GM12878 (cell line): ENCODE results near the gene PPDPF. TPM values are rescaled to one million over a fixed set of nuclear protein-coding genes. Genes with fewer than 3 reads are reported as not detected.

Experiments
- ATAC-seq: fragments of 200-7000 bp; cut with Tn5 transposase; 3 replicates; pipeline ENCODE4 v1.9.1; 2020; ENCODE audit warnings: mild to moderate bottlenecking, moderate library complexity
- BruUV-seq: library from RNA; stranded (reverse); fragments of 400-500 nt; replicated peaks from 2 replicates; lab custom pipeline; 2021; lab: Mats Ljungman, UMichigan
- CTCF ChIA-PET: fragments of 300-600 bp; sonication (Branson Sonifier 250); formaldehyde crosslinking; extraction: SDS; loops from one replicate; lab custom pipeline; 2021; ENCODE audit warnings: inconsistent platforms; lab: Yijun Ruan, JAX
- POLR2A ChIA-PET: fragments of 350-600 bp; formaldehyde crosslinking; extraction: SDS; loops from one replicate; lab custom pipeline; 2021; ENCODE audit warnings: inconsistent platforms; lab: Charles Lee
- RAD21 ChIA-PET: fragments of 300-600 bp; sonication (Branson Sonifier 250); formaldehyde crosslinking; loops from one replicate; lab custom pipeline; 2023; ENCODE audit warnings: antibody characterized with exemption; ENCODE audit not compliant: unreplicated experiment; lab: Charles Lee
- SMC1A ChIA-PET: fragments of 300-600 bp; sonication (Branson Sonifier 250); formaldehyde crosslinking; loops from one replicate; lab custom pipeline; 2023; ENCODE audit not compliant: unreplicated experiment, uncharacterized antibody; lab: Charles Lee
- DNase-seq: peaks from one replicate; pipeline ENCODE4 v3.0.0-alpha.2; 2011; ENCODE audit warnings: low read depth, low spot score
- FAIRE-seq: peaks from 3 replicates; lab custom pipeline; 2011; peaks lifted over from hg19 to GRCh38; lab: Jason Lieb, UNC
- H2AFZ ChIP-seq: 2 replicates; pipeline ENCODE4 v1.6.0; 2011; ENCODE audit warnings: low read depth, low read length, control low read depth; ENCODE audit not compliant: control insufficient read depth
- H3K27ac ChIP-seq: 2 replicates; pipeline ENCODE4 v1.5.1; 2011; ENCODE audit warnings: control low read depth; ENCODE audit not compliant: control insufficient read depth, insufficient read depth
- H3K27me3 ChIP-seq, 2 experiments: replicated peaks in 1 of 2; 2 replicates each; pipeline versions ENCODE4 v1.6.0 to v1.6.1; 2011; ENCODE audit warnings: low read length in 1 of 2; ENCODE audit not compliant: control insufficient read depth in 2 of 2, insufficient read depth in 2 of 2
- H3K36me3 ChIP-seq, 2 experiments: 2 replicates each; pipeline ENCODE4 v1.5.1; 2011; ENCODE audit warnings: low read length in 1 of 2; ENCODE audit not compliant: control insufficient read depth in 2 of 2, insufficient read depth in 2 of 2
- H3K4me1 ChIP-seq: 2 replicates; pipeline ENCODE4 v1.6.1; 2011; ENCODE audit warnings: mild to moderate bottlenecking, low read length, moderate library complexity, mixed read lengths; ENCODE audit not compliant: control insufficient read depth, insufficient read depth
- H3K4me2 ChIP-seq: 2 replicates; pipeline ENCODE4 v1.6.0; 2011; ENCODE audit warnings: control low read depth; ENCODE audit not compliant: control insufficient read depth, insufficient read depth
- H3K4me3 ChIP-seq: fragments of 200-600 bp; sonication (generic); 2 replicates; pipeline ENCODE4 v1.5.1; 2016
- H3K79me2 ChIP-seq: 2 replicates; pipeline ENCODE4 v1.6.0; 2011; ENCODE audit warnings: low read length; ENCODE audit not compliant: control insufficient read depth, insufficient read depth
- H3K9ac ChIP-seq: 2 replicates; pipeline ENCODE4 v1.8.0; 2011; ENCODE audit warnings: low read length, control low read depth, mixed read lengths; ENCODE audit not compliant: control insufficient read depth, insufficient read depth
- H3K9me3 ChIP-seq: replicated peaks from 3 replicates; pipeline ENCODE4 v1.5.1; 2011; ENCODE audit warnings: mild to moderate bottlenecking, low read length; ENCODE audit not compliant: control insufficient read depth, insufficient read depth
- H4K20me1 ChIP-seq: 2 replicates; pipeline ENCODE4 v1.6.0; 2011; ENCODE audit not compliant: control insufficient read depth, insufficient read depth
- KAT2A ChIP-seq: conservative IDR thresholded peaks from 2 replicates; pipeline ENCODE4 v1.6.1; 2011; ENCODE audit warnings: low read depth, low read length; ENCODE audit not compliant: control insufficient read depth
- STAT3 ChIP-seq: IDR thresholded peaks from 2 replicates; pipeline ENCODE4 v1.6.1; 2011; ENCODE audit warnings: low read depth, low read length, improper control_type of control experiment
- WGBS: methylation state at CpG from one replicate; pipeline ENCODE4 v1.1.6; 2016; ENCODE audit warnings: low lambda C conversion rate; ENCODE audit not compliant: insufficient replicate concordance, insufficient coverage; ENCODE audit errors: missing lambda C conversion rate; 5-methylcytosine and 5-hydroxymethylcytosine counted together
- in situ Hi-C: fragments of 300-500 bp; cut with MboI; formaldehyde crosslinking; loops from 9 replicates; pipeline ENCODE4 v1.14.3; 2018; ENCODE audit warnings: mixed read lengths
- intact Hi-C: fragments of 100-400 bp; cut with micrococcal nuclease; formaldehyde crosslinking; loops from one replicate; pipeline ENCODE4 v1.14.2; 2022; ENCODE audit not compliant: unreplicated experiment
- polyA plus RNA-seq, 11 experiments: library from polyadenylated mRNA; depleted of rRNA in 4 of 11; unstranded in 6 of 11; stranded (reverse) in 5 of 11; fragments of >200 nt; fragmentation: Nextera tagmentation in 4 of 11; fragmentation: Illumina TruSeq in 1 of 11; extraction: Ambion mirVana in 4 of 11; extraction: Trizol in 1 of 11; gene quantifications; 1 replicate in 1 of 11; 2 replicates in 10 of 11; pipeline versions ENCODE4 v1.2.1 to v1.2.3, GENCODE V29; 2011 to 2016; ENCODE audit warnings: inconsistent platforms in 2 of 11, missing spikeins in 2 of 11, low read depth in 1 of 11
- total RNA-seq, 4 experiments: library from RNA; depleted of rRNA in 3 of 4; stranded (reverse); fragments of >200 nt in 3 of 4; fragmentation: Illumina TruSeq in 1 of 4; extraction: Trizol in 1 of 4; gene quantifications; 2 replicates each; pipeline versions ENCODE4 v1.2.1 to v1.2.3, GENCODE V29; 2013 to 2021
- TF ChIP-seq, protein P1 (sequence below): fragments of 450-650 bp; IDR thresholded peaks from 2 replicates; pipeline ENCODE4 v1.6.1; 2016; ENCODE audit warnings: mild to moderate bottlenecking
- TF ChIP-seq, protein P2 (sequence below), 3 experiments: IDR thresholded peaks in 2 of 3; conservative IDR thresholded peaks in 1 of 3; 2 replicates each; pipeline ENCODE4 v1.5.1; 2011; ENCODE audit warnings: low read depth in 3 of 3, low read length in 3 of 3, mild to moderate bottlenecking in 3 of 3, control low read depth in 2 of 3, moderate library complexity in 2 of 3, inconsistent platforms in 1 of 3, mixed read lengths in 1 of 3; ENCODE audit not compliant: control insufficient read depth in 2 of 3, insufficient read depth in 1 of 3; ENCODE audit errors: extremely low read depth in 1 of 3
- TF ChIP-seq, protein P3 (sequence below): fragments of 450-650 bp; IDR thresholded peaks from 2 replicates; pipeline ENCODE4 v1.6.1; 2017; ENCODE audit warnings: mild to moderate bottlenecking, moderate library complexity

Gene PPDPF
- total and polyA plus RNA-seq, 10 of the 15 experiments (the other 5 are each of a cell fraction or from before 2014, with no cell fraction given) = 0.32 to 154 (median 22.8) TPM

DNA sequence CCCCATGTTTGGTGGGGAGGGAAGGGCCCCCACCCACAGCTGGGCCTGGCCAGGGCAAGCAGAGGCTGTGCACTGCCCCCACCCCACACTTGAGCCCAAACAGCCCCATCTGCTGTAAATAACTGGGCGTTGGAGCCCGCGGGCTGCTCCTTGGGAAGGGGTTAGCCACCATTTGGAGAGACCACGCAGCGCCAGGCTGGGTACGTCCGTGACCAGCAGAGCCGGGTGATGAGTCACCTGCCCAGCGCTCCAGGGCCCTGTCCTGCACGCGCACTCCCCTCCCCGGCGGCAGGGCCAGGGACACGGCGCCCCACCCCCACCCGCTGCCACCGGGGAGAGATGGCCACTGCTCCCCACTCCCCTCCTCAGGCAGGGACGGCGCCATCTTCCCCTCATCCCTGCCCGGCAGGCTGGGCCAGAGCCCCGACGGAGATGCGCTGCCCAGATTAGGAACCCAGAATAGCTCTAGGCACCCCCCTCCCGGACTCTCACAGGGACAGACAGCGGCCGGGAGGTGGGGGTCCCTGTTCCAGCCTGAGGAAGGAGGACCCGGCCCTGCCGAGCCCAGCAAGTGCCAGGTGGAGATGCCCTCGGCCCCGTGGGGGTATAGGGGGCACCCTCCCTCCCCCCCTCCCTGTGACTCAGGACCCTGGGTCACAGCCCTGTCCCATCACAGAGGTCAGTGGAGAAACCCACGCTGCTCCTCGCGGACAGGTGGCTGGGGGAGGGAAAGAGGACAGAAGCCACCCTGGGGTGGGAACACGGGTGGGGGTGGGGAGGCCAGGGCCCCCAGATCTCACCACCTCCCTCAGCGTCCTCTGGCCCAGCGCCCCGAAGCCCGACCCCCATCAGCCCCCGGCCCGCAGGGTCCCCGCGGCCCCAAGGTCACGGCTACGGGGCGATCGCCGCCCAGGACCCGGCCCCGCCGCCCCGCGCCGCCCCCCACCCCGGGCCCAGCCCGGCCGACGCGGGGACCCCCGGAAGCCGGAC is 22.3 kb upstream of the PPDPF start:
- Histone ChIP-seq H3K27ac (no peak overlapping the region), H4K20me1 (no peaks in the 10 kb centered on the region), H3K79me2 (no peaks in the 10 kb centered on the region), H3K4me1 (no peaks in the 10 kb centered on the region), H3K4me2 (no peak overlapping the region), H3K36me3 (no peaks in the 10 kb centered on the region), H3K27me3 (peaks cover 1 to 4% of the 10 kb centered on the region in 2 experiments; a peak in 3 of 4 replicates), H3K9ac (no peak overlapping the region), H2AFZ (no peak overlapping the region), H3K9me3 (no peaks in the 10 kb centered on the region), H3K4me3 (no peak overlapping the region)
- 12% methylated on average over 31 of the region's 60 CpGs for WGBS
- no peak for DNase-seq
- intact Hi-C loops = no loop called here
- TF ChIP-seq KAT2A = no peak
- TF ChIP-seq, protein P1, sequence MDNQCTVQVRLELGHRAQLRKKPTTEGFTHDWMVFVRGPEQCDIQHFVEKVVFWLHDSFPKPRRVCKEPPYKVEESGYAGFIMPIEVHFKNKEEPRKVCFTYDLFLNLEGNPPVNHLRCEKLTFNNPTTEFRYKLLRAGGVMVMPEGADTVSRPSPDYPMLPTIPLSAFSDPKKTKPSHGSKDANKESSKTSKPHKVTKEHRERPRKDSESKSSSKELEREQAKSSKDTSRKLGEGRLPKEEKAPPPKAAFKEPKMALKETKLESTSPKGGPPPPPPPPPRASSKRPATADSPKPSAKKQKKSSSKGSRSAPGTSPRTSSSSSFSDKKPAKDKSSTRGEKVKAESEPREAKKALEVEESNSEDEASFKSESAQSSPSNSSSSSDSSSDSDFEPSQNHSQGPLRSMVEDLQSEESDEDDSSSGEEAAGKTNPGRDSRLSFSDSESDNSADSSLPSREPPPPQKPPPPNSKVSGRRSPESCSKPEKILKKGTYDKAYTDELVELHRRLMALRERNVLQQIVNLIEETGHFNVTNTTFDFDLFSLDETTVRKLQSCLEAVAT = no peak
- in situ Hi-C loops = no loop called here
- no TSS peak for BruUV-seq
- SMC1A ChIA-PET = interaction anchor here (2.3 kb wide), 1 partner anchor 39 kb away, joined by 12 read pairs; the partner anchor contains the start of gene PTK6
- CTCF ChIA-PET = interaction anchor here (2.6 kb wide), 1 partner anchor 40 kb away, joined by 19 read pairs; the partner anchor contains the start of gene PTK6
- FAIRE-seq = no peak
- RAD21 ChIA-PET = no interaction called here
- no peak for ATAC-seq
- POLR2A ChIA-PET = no interaction called here

DNA sequence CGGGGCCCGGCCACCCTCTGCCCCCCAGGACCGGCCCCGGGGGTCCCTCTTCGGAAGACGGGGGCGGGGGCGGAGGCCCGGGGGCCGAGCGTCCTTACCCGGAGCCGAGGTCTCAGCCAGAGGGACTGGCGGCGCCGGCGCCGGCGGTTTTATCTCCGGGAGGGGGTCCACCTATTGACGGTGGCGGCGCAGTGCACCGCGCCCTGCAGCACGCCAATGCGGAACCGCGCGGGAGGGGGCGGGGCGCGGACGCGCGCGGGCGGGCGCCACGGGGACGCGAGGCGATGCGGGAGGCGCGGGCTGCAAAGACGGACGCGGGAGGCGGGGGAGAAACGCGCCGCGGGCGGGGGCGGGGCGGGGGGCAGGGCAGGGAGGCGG is 21.6 kb upstream of the PPDPF start, which contains the start of gene EEF1A2:
Gene EEF1A2 (minus strand): TSS at position 124 of the 378 bp plus-strand sequence. CDS start 1,320 bp downstream, outside the sequence.
- no peak within 1 kb of the TSS for H3K4me2 ChIP-seq
- no peak for ATAC-seq
- no TSS peak for BruUV-seq
- no peak within 1 kb of the TSS for H2AFZ ChIP-seq
- H3K27ac ChIP-seq = no peak within 1 kb of the TSS
- TF ChIP-seq, protein P2, sequence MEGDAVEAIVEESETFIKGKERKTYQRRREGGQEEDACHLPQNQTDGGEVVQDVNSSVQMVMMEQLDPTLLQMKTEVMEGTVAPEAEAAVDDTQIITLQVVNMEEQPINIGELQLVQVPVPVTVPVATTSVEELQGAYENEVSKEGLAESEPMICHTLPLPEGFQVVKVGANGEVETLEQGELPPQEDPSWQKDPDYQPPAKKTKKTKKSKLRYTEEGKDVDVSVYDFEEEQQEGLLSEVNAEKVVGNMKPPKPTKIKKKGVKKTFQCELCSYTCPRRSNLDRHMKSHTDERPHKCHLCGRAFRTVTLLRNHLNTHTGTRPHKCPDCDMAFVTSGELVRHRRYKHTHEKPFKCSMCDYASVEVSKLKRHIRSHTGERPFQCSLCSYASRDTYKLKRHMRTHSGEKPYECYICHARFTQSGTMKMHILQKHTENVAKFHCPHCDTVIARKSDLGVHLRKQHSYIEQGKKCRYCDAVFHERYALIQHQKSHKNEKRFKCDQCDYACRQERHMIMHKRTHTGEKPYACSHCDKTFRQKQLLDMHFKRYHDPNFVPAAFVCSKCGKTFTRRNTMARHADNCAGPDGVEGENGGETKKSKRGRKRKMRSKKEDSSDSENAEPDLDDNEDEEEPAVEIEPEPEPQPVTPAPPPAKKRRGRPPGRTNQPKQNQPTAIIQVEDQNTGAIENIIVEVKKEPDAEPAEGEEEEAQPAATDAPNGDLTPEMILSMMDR (IDR thresholded peaks at IDR 0.05 in 2 of 3, conservative IDR thresholded peaks at IDR 0.05 in 1 of 3; ENCODE audit: control insufficient read depth in 2 of 3, extremely low read depth in 1 of 3, insufficient read depth in 1 of 3, low read depth in 3 of 3, low read length in 3 of 3) = peak in 1 of 3 experiments; percentile 6; a peak in 1 of 6 replicates
- TF ChIP-seq, protein P3, sequence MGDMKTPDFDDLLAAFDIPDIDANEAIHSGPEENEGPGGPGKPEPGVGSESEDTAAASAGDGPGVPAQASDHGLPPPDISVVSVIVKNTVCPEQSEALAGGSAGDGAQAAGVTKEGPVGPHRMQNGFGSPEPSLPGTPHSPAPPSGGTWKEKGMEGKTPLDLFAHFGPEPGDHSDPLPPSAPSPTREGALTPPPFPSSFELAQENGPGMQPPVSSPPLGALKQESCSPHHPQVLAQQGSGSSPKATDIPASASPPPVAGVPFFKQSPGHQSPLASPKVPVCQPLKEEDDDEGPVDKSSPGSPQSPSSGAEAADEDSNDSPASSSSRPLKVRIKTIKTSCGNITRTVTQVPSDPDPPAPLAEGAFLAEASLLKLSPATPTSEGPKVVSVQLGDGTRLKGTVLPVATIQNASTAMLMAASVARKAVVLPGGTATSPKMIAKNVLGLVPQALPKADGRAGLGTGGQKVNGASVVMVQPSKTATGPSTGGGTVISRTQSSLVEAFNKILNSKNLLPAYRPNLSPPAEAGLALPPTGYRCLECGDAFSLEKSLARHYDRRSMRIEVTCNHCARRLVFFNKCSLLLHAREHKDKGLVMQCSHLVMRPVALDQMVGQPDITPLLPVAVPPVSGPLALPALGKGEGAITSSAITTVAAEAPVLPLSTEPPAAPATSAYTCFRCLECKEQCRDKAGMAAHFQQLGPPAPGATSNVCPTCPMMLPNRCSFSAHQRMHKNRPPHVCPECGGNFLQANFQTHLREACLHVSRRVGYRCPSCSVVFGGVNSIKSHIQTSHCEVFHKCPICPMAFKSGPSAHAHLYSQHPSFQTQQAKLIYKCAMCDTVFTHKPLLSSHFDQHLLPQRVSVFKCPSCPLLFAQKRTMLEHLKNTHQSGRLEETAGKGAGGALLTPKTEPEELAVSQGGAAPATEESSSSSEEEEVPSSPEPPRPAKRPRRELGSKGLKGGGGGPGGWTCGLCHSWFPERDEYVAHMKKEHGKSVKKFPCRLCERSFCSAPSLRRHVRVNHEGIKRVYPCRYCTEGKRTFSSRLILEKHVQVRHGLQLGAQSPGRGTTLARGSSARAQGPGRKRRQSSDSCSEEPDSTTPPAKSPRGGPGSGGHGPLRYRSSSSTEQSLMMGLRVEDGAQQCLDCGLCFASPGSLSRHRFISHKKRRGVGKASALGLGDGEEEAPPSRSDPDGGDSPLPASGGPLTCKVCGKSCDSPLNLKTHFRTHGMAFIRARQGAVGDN = no peak
- TF ChIP-seq STAT3 = no peak
- H3K79me2 ChIP-seq = no peaks in the 10 kb centered on the region
- no peak for DNase-seq
- H3K27me3 ChIP-seq = peaks cover 1 to 4% of the 10 kb centered on the region in 2 experiments; a peak in 3 of 4 replicates
- POLR2A ChIA-PET = no interaction called here
- H4K20me1 ChIP-seq = no peaks in the 10 kb centered on the region
- H3K4me3 ChIP-seq = no peak within 1 kb of the TSS
- SMC1A ChIA-PET = no interaction called here
- no CpG with 5 or more reads among the region's 58 CpGs for WGBS
- CTCF ChIA-PET = no interaction called here
- H3K36me3 ChIP-seq = no peaks in the 10 kb centered on the region
- RAD21 ChIA-PET = no interaction called here
- no peaks in the 10 kb centered on the region; the same call in 2 of the 3 replicates for H3K9me3 ChIP-seq
- H3K4me1 ChIP-seq = no peaks in the 10 kb centered on the region
- H3K9ac ChIP-seq = no peak within 1 kb of the TSS
- no peak for FAIRE-seq
- intact Hi-C loops (no loop called here), in situ Hi-C loops (no loop called here)
